COLO668 (cell line): ENCODE data around the gene PPP1R37.

Experiments
- DNase-seq: peaks from one replicate; lab custom pipeline; 2025; ENCODE audit not compliant: unreplicated experiment; lab: John Stamatoyannopoulos, UW

PPP1R37 gene

DNA sequence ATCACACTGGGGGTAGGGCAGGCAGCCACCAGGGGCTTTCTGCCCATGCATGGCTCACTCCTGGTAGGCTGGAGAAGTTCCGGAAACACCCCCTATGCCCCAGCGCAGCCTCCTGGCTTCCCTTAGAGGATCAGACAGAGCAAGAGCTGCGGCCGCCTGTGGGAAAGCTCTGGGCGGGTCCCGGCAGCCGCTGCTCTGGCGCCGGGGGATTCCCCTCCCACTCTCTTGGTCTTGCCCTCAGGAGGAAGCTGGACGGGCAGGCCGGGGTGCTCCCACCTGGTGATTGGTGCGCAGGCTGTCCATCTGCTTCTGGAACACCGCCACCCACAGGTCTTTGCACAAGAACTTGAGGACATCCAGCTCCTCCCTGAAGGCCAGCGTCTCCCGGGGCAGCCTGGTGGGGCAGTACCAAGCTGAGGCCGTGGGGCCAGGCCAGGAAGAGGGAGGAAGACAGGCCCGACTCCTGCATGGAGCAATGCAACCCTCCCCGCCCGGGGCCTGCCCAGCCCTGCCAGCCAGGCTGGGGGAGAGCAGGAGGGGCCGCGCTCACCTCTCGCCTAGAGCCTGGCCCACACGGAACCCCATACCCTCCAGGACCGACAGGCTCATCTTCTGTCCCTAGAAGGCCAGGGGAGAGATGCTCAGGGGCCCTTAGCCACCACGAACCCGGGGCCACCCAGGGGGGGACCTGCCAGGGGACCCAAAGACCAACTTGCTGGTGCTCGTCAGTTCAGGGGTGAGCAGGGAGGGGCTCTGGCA lies 71.8 kb downstream of the PPP1R37 start:
- DNase-seq = peak; percentile 60

- DNase-seq = no peak
Measured at GRCh38 chr19:45166723-45167252, 73.8 kb downstream of the PPP1R37 start.

DNA sequence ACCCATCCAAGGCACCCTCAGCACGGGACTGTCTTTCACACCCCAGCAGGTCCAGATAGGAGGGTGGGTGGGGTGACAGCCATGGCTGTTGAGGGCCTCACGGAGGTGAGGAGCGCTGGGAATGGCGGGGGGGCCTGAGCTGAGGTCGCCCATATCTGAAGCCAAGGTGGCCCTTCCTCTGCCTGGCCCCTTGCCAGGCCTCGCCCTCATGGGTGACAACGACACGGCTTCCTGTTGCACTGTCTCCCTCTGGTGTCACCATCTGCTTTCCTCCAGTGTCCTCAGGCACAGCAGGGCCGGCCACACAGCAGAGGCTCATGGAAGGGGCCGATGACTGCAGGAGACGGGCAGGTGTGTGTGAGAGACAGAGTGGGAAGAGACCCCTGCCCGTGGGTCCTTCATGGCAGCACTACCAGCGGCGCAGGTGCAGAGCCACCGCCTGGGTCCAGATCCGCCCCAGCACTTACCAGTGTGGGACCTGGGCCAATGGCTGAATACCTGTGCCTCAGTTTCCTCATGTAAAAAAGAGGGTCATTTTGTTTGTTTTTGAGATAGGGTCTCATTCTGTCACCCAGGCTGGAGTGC lies 75.9 kb downstream of the PPP1R37 start:
- DNase-seq = peak; percentile 57

GRCh38 chr19:45169602-45170001 lies 76.6 kb downstream of the PPP1R37 start:
- no peak for DNase-seq

- DNase-seq = no peak
Measured at GRCh38 chr19:45170146-45171106, 77.4 kb downstream of the PPP1R37 start.

GRCh38 chr19:45171211-45171623 lies 78.2 kb downstream of the PPP1R37 start:
- DNase-seq = no peak

GRCh38 chr19:45172173-45172572 lies 79.2 kb downstream of the PPP1R37 start:
- DNase-seq = peak; percentile 15

DNA sequence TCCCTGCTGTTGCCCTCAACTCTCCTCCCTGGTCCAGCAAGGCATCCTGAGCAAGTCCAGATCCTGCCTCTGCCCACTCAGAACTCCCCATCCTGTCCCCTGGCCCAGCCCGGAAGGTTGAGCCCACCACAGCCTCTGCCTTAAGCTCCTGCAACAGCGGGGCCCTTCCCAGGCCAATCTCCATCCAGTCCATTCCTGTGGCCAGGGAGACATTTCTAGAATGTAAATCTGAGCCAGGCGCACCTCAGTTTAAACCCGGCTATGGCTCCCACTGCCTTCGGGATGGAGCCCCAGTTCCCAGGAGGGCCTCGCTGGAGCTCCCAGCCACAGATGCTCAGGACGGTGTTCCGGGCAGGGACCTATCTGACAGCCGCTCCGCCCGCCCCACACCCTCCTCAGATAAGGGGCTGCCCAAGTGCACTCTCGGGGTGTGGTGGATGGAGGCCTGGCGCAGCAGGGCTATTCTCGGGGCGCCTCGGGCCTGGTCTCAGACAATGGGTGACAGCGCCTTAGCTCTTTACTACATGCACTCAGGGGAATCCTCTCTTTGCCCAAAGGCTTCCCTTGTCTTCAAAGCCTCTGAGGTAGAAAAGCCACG lies 79.7 kb downstream of the PPP1R37 start:
- DNase-seq = no peak

DNA sequence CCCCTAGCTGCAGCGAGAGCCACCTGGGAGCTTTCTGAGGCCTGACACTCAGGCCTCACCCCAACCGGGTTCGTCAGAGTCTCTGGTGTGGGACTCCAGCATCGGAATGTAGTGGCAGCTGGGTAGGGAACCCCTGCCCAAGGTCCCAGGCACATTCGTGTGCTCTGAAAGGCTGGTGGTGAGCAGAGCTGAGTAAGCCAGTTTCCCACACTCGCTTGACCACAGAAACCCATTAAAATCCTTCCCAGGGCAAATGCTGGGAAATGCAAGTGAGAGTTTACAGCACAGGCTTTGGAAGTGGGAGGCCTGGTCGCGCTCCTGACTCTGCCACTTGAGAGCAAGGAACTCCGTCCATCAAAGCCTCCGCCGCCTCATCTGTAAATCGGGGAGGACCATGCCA lies 80.8 kb downstream of the PPP1R37 start:
- DNase-seq = no peak

DNA sequence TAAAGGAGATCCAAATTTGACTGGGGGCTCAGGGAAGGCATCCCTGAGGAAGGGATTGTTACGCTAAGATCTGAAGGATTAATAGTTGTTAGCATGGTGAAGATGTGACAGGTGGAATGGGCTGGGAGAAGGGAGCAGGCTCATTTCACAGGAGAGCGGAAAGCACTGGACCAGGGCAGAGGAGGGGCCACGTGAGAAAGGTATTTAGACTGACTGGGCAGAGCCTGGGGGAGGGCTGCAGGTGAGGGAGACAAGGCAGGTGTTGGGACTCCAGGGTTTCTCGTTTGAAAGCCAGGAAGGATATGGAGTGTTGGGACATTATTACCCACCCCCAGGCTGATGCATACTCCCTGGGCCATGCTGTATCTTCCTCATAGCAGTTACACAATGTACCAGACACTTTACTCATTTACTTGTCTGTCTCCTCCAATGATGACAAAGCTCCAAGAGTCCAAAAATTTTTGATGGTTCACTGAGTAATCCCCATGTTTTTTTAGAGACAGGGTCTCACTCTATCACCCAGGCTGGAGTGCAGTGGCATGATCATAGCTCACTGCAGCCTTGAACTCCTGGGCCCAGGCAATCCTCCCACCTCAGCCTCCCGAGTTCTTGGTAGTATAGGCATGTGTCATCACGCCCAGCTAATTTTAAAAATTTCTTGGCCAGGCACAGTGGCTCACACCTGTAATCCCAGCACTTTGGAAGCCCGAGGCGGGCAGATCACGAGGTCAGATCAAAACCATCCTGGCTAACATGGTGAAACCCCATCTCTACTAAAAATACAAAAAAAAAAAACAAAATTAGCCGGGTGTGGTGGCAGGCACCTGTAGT lies 82.8 kb downstream of the PPP1R37 start:
- DNase-seq = peak; percentile 11

GRCh38 chr19:45177817-45178261 lies 84.9 kb downstream of the PPP1R37 start, which contains the start of gene TRAPPC6A:
TSS of gene TRAPPC6A (minus strand) at chr19:45178237. CDS start at chr19:45178218, 19 bp downstream.
- no peak for DNase-seq

DNA sequence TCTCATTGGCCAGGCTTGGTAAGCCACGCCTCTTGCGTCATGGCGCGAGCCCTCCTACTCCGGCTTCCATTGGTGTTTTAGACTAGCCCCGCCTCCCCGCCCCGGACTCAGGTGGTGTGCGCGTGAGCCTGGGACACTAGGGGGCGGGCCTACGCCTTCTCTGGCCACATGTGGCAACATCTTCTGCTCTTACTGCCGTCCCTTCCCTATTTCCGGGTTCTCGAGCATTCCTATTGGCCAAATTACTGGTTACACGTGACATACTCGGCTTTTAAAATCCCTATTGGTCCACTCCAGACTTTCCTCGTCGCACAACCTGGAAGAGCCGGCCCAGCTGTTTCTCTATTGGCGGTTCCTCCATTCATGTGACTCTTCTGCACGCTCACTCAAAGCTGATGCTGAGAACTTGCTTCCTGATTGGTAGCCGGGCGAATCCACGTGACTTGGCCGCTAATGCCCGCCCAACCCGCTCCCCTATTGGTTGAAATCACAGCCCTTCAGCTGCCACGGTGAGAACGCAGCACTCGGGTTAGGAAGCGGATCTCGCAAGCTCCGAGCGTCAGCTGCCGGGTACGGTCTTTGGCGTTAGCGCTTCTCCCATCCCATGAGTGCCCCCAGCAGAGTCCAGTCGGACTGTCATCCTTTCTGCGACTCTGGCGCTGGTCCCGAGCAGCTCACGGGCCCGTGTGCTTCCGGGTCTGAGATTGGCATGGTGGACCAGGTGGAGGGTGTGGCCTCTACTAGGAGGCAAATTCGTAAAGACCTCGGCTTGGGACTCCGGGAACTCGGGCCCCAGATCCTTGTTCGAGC lies 85.5 kb downstream of the PPP1R37 start, which contains the start of gene BLOC1S3:
Gene BLOC1S3, plus strand, starts transcription at position 523 of the 810 bp plus-strand sequence. CDS start 513 bp downstream, outside the sequence.
- DNase-seq = peak; percentile 99

DNA sequence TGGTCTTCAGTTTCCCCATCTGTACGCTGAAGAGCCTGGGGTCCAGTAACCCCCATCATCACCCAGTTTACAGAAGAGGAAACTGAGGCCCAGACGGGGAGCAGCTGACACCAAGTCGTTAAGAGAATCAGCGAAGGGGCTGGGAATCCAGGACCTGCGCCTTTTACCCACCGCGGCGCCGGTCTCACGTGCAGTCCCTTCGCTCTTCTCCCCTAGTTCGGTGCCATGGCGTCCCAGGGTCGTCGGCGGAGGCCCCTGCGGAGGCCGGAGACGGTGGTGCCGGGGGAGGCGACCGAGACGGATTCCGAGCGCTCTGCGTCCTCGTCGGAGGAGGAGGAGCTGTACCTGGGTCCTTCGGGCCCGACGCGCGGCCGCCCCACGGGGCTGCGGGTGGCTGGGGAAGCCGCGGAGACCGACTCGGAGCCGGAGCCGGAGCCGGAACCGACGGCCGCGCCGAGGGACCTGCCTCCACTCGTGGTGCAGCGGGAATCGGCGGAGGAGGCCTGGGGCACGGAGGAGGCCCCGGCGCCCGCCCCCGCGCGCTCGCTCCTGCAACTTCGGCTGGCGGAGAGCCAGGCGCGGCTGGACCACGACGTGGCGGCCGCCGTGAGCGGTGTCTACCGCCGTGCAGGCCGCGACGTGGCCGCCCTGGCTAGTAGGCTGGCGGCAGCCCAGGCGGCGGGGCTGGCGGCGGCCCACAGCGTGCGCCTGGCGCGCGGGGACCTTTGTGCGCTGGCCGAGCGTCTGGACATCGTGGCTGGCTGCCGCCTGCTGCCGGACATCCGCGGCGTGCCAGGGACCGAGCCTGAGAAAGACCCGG lies 86.3 kb downstream of the PPP1R37 start:
- peak; percentile 52 for DNase-seq

- DNase-seq = no peak
Measured at GRCh38 chr19:45179892-45180370, 87.0 kb downstream of the PPP1R37 start.

- no peak for DNase-seq
Measured at GRCh38 chr19:45180936-45181335, 88.0 kb downstream of the PPP1R37 start.

- no peak for DNase-seq
Measured at GRCh38 chr19:45182758-45183157, 89.8 kb downstream of the PPP1R37 start.

- no peak for DNase-seq
Measured at GRCh38 chr19:45184115-45184514, 91.1 kb downstream of the PPP1R37 start.
